GM19240 (cell line): ENCODE results near the gene ZNF417.
"Not testable (repeated sequence)": the region's sequence is repeated elsewhere in the genome, so short reads cannot be mapped to it uniquely, and the experiment has no call there.

ENCODE experiments used
- DNase-seq: peaks from one replicate; pipeline ENCODE4 v3.0.0; 2011; ENCODE audit warnings: low spot score; ENCODE audit not compliant: insufficient read length

ZNF417 gene

GRCh38 chr19:57888107-57888559, 28.3 kb downstream of the ZNF417 start:
- DNase-seq = no peak

- no peak for DNase-seq
Measured at GRCh38 chr19:57887195-57887941, 29.0 kb downstream of the ZNF417 start.

DNA sequence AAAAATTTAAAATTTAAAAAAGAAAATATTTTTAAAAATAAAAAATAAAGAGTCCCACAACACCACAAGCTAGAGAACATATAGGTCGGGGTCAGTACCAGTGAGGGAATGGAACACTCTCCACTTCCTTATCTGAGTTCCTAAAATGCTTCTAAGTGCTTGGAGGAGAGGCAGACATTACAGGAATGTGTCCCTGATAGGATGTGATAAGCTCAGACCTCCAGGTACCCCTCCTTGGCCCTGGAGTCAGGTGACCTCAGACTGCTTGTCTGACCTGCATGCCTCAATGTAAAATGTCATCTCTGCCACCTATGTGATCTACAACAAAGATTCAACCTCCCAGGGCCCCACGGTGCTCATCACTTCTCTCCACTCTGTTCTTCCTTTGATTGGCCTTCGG, 30.3 kb downstream of the ZNF417 start:
- DNase-seq = no peak

- DNase-seq = not testable (repeated sequence)
Measured at GRCh38 chr19:57873883-57874799, 42.3 kb downstream of the ZNF417 start.

GRCh38 chr19:57872450-57872849, 43.9 kb downstream of the ZNF417 start:
- no peak for DNase-seq

DNA sequence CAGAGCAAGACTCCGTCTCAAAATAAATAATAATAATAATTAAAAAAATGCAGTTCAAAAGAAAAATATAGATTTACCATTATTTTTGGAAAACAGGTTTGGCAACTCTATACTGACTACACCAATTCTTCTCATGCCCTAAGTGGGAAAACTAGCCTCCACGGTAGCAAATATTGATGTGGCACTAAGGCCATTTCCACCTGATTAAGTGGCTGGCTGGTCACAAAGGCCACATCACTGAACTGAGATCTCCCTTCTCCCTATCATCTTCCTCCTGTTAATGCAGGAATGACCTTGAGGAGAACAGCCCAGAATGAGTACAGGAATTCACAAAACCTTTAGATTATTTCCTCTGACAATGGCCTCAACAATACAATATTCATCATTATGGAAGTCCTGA, 46.2 kb downstream of the ZNF417 start:
- DNase-seq = no peak

DNA sequence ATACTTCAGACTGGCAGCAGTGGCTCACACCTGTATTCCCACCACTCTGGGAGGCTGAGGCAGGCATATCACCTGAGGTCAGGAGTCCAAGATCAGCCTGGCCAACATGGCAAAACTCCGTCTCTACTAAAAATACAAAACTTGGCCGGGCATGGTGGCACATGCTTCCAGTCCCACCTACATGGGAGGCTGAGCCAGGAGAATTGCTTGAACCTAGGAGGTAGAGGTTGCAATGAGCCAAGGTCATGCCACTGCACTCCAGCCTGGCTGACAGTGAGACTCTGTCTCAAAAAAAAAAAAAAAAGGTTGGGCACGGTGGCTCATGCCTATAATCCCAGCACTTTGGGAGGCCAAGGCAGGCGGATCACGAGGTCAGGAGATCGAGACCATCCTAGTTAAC, 46.7 kb downstream of the ZNF417 start:
- not testable (repeated sequence) for DNase-seq

GRCh38 chr19:57867868-57868492, 48.4 kb downstream of the ZNF417 start:
- DNase-seq = no peak
